ENCODE measurements around the gene UBC. TPM values are rescaled to one million over a fixed set of nuclear protein-coding genes. Genes with fewer than 3 reads are reported as not detected.
A peak's percentile ranks its signal among the peaks of the same experiment; 100 is the strongest.

Gene UBC
- total and polyA plus RNA-seq, 2 of the 4 experiments (the other 2 are of a cell fraction), result 2,042 to 4,320 TPM

DNA sequence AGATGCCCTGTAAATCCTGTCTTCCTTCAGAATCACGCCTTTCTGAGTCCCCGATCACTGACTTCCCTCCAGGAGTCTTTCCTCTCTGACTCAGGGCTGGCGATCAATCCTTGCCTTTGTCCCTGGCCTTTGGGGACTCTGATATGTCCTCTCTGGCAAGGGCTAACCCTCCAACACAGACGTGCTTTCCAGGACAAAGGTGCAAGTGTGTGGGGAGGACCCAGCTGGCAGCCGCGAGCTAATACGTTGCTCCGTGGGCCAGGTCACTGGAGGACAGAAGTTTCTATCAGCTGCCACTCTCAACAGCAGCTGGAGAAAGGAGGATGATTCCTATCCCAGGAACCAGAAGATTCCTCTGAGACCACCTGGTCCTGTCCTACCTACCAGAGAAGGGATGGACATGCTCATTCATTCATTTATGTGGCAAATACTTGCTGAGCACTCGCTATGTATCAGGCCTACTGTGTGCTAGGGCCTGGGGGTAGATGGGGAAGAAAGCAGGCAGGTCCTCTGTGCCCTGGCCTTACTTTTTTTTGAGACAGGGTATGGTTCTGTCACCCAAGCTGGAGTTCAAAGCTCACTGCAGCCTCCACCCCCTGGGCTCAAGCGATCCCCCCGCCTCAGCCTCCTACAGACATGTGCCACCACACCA lies 42.3 kb downstream of the UBC start:
- no peak overlapping the region for H3K23ac ChIP-seq (ENCODE audit: low read depth, low read length)
- no peak overlapping the region for H4K5ac ChIP-seq (ENCODE audit: low read depth, low read length)
- H2BK15ac ChIP-seq (ENCODE audit: low read depth, low read length), result no peak overlapping the region
- BruUV-seq (replicated peaks), result no TSS peak
- no peak overlapping the region for H2BK5ac ChIP-seq (ENCODE audit: low read depth, low read length, poor library complexity, severe bottlenecking)
- H3K14ac ChIP-seq (replicated peaks; ENCODE audit: low read depth, low read length), result no peak overlapping the region
- H3K27me3 ChIP-seq (ENCODE audit: control insufficient read depth, insufficient read depth, low read length), result peaks cover 3% of the 10 kb centered on the region; the same call in 1 of the 2 replicates
- H3K4me2 ChIP-seq (ENCODE audit: low read depth, low read length), result no peak overlapping the region
- 0 out of 2 replicates have a peak overlapping the region, but pooled peaks have one; percentile 52 for H2BK20ac ChIP-seq (ENCODE audit: low read depth, low read length)
- H3K56ac ChIP-seq (ENCODE audit: extremely low read depth, insufficient read depth, low read length), result no peak overlapping the region
- no peak overlapping the region for H3K18ac ChIP-seq (ENCODE audit: low read depth, low read length)
- H4K20me1 ChIP-seq (ENCODE audit: insufficient read depth, low read length), result no peaks in the 10 kb centered on the region
- TF ChIP-seq NFE2L2 (IDR thresholded peaks at IDR 0.05; ENCODE audit: low read depth, low read length) (no peak), RCOR1 (IDR thresholded peaks at IDR 0.05; ENCODE audit: insufficient replicate concordance, low read length) (no peak), MXI1 (IDR thresholded peaks at IDR 0.05; ENCODE audit: borderline replicate concordance, low read depth, low read length) (no peak), SMC3 (IDR thresholded peaks at IDR 0.05; ENCODE audit: low read depth, low read length) (no peak), CEBPB (IDR thresholded peaks at IDR 0.05; ENCODE audit: low read depth, low read length) (no peak)
- TF ChIP-seq, protein P1, sequence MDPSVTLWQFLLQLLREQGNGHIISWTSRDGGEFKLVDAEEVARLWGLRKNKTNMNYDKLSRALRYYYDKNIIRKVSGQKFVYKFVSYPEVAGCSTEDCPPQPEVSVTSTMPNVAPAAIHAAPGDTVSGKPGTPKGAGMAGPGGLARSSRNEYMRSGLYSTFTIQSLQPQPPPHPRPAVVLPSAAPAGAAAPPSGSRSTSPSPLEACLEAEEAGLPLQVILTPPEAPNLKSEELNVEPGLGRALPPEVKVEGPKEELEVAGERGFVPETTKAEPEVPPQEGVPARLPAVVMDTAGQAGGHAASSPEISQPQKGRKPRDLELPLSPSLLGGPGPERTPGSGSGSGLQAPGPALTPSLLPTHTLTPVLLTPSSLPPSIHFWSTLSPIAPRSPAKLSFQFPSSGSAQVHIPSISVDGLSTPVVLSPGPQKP (IDR thresholded peaks at IDR 0.05; ENCODE audit: borderline replicate concordance, low read depth, low read length), result no peak
- no peak overlapping the region for H4K91ac ChIP-seq (ENCODE audit: insufficient read depth, low read depth, low read length)
- dilution Hi-C loops (cut with HindIII; ENCODE audit: low sequenced_read_pairs, unreplicated experiment) (no loop called here), in situ Hi-C loops (cut with MboI; ENCODE audit: low sequenced_read_pairs) (no loop called here), intact Hi-C loops (cut with micrococcal nuclease) (no loop called here)
- no peak overlapping the region for H2AK9ac ChIP-seq (replicated peaks; ENCODE audit: low read depth, low read length, poor library complexity)
- H3K9me3 ChIP-seq (ENCODE audit: control insufficient read depth, insufficient read depth, low read length), result peaks cover 4% of the 10 kb centered on the region; the same call in 1 of the 2 replicates
- H3K79me1 ChIP-seq (ENCODE audit: low read depth in 1 of 2, low read length in 2 of 2), result no peaks in the 10 kb centered on the region
- H3K36me3 ChIP-seq (ENCODE audit: control insufficient read depth, insufficient read depth, low read length), result no peaks in the 10 kb centered on the region
- H3K27ac ChIP-seq (ENCODE audit: insufficient read depth, low read length), result no peak overlapping the region
- H2BK120ac ChIP-seq (ENCODE audit: low read depth, low read length), result no peak overlapping the region
- peaks cover 3% of the 10 kb centered on the region for H3K4me1 ChIP-seq (ENCODE audit: control insufficient read depth, insufficient read depth, low read length)
- H3K9me1 ChIP-seq (ENCODE audit: insufficient read depth, low read length), result peaks cover 3% of the 10 kb centered on the region; the same call in 1 of the 2 replicates
- CTCF ChIA-PET, result no interaction called here
- H3K4me3 ChIP-seq (ENCODE audit: insufficient read depth, low read depth, low read length), result no peak overlapping the region
- ATAC-seq (ENCODE audit: low read depth) (no peak), DNase-seq (no peak)
- 100% methylated on average over 2 of the region's 11 CpGs; no CpG with 5 or more reads in 1 of the 2 experiments for WGBS, 2 experiments (ENCODE audit: extremely low coverage in 2 of 2, insufficient read length in 1 of 2)
- no peak overlapping the region for H2AK5ac ChIP-seq (ENCODE audit: low read depth, low read length)
- H3K4ac ChIP-seq (ENCODE audit: low read depth, low read length), result no peak overlapping the region
- no peak overlapping the region for H4K8ac ChIP-seq (ENCODE audit: low read depth in 2 of 2, low read length in 2 of 2)
- H3K9ac ChIP-seq (ENCODE audit: low read depth, low read length), result no peak overlapping the region
- POLR2A ChIA-PET (ENCODE audit: unreplicated experiment), result interaction anchor here (0.6 kb wide), 1 partner anchor 14 kb away, joined by 4 read pairs; no protein-coding TSS in a partner anchor
- no peak overlapping the region for H2AFZ ChIP-seq (replicated peaks; ENCODE audit: low read length, poor library complexity)
